Natural killer cell treated with Interleukin-12 subunit alpha and Interleukin-12 subunit beta and Interleukin-15 and Interleukin-18, amount 100 ng/mL, for 72 hours (primary cell): ENCODE measurements around the gene GRIA1. TPM values are rescaled to one million over a fixed set of nuclear protein-coding genes. Genes with fewer than 3 reads are reported as not detected.

Experiments used
- ATAC-seq, 2 donors: fragments of 150-1000 bp; cut with Tn5 transposase in 1 of 2; sonication (Bioruptor Pico), chemical (Tn5 transposase) in 1 of 2; 2 replicates each; pipeline ENCODE4 v1.10.0; 2021
- DNase-seq: peaks from one replicate; pipeline ENCODE4 v3.0.0; 2022; ENCODE audit warnings: low spot score
- H3K27ac Mint-ChIP-seq, 2 donors: 1 replicate in 1 of 2; 2 replicates in 1 of 2; pipeline ENCODE4 v1.8.0; 2022; ENCODE audit warnings: mixed read lengths in 2 of 2, mild to moderate bottlenecking in 1 of 2, moderate library complexity in 1 of 2
- H3K27me3 Mint-ChIP-seq, 2 donors: 1 replicate in 1 of 2; 2 replicates in 1 of 2; pipeline ENCODE4 v1.8.0; 2022; ENCODE audit warnings: mixed read lengths in 2 of 2
- H3K36me3 Mint-ChIP-seq: one replicate; pipeline ENCODE4 v1.8.0; 2022; ENCODE audit warnings: mixed read lengths
- H3K4me1 Mint-ChIP-seq, 2 donors: 1 replicate in 1 of 2; 2 replicates in 1 of 2; pipeline ENCODE4 v1.8.0; 2022; ENCODE audit warnings: low read depth in 2 of 2, mixed read lengths in 2 of 2, mild to moderate bottlenecking in 1 of 2
- H3K4me3 Mint-ChIP-seq: one replicate; pipeline ENCODE4 v1.8.0; 2022; ENCODE audit warnings: mixed read lengths
- H3K9me3 Mint-ChIP-seq: 2 replicates; pipeline ENCODE4 v1.8.0; 2022; ENCODE audit warnings: mixed read lengths
- total RNA-seq, 2 donors: library from RNA; stranded (reverse); gene quantifications; one replicate each; pipeline ENCODE4 v1.2.3, GENCODE V29; 2022

Gene GRIA1
- total RNA-seq, 2 donors from 2014 or later, result not detected

GRCh38 chr5:153573326-153574033 lies 83.0 kb downstream of the GRIA1 start:
- Mint-ChIP-seq H3K4me1 (no peaks in the 10 kb centered on the region), H3K27me3 (peaks cover 0 to 8% of the 10 kb centered on the region in 2 donors), H3K9me3 (peaks cover 7% of the 10 kb centered on the region), H3K27ac (no peak overlapping the region), H3K36me3 (no peaks in the 10 kb centered on the region), H3K4me3 (no peak overlapping the region)
- ATAC-seq (no peak), DNase-seq (no peak)

GRCh38 chr5:153584126-153584959 lies 93.9 kb downstream of the GRIA1 start:
- Mint-ChIP-seq H3K4me3 (no peak overlapping the region), H3K27me3 (peaks cover 0 to 6% of the 10 kb centered on the region in 2 donors)

GRCh38 chr5:153584960-153585359 lies 94.5 kb downstream of the GRIA1 start:
- ATAC-seq (no peak), DNase-seq (no peak)
- no peaks in the 10 kb centered on the region for H3K36me3 Mint-ChIP-seq
- peaks cover 0 to 6% of the 10 kb centered on the region in 2 donors for H3K27me3 Mint-ChIP-seq
- no peaks in the 10 kb centered on the region for H3K4me1 Mint-ChIP-seq
- H3K9me3 Mint-ChIP-seq, result no peaks in the 10 kb centered on the region
- no peak overlapping the region for H3K27ac Mint-ChIP-seq
- H3K4me3 Mint-ChIP-seq, result no peak overlapping the region

More at GRCh38 chr5:153584126-153584959, 93.9 kb downstream of the GRIA1 start:
- Mint-ChIP-seq H3K4me1 (no peaks in the 10 kb centered on the region), H3K27ac (no peak overlapping the region), H3K9me3 (no peaks in the 10 kb centered on the region), H3K36me3 (no peaks in the 10 kb centered on the region)
- no peak for ATAC-seq
- DNase-seq, result no peak

- Mint-ChIP-seq H3K27ac (no peak overlapping the region), H3K27me3 (peaks cover 0 to 6% of the 10 kb centered on the region in 2 donors)
Observed at GRCh38 chr5:153585622-153586277, 95.3 kb downstream of the GRIA1 start.

GRCh38 chr5:153592081-153592480 lies 101.6 kb downstream of the GRIA1 start:
- ATAC-seq, result no peak
- no peak overlapping the region for H3K27ac Mint-ChIP-seq
- no peak for DNase-seq
- H3K9me3 Mint-ChIP-seq, result no peaks in the 10 kb centered on the region
- H3K27me3 Mint-ChIP-seq, result peaks cover 0 to 13% of the 10 kb centered on the region in 2 donors
- no peak overlapping the region for H3K4me3 Mint-ChIP-seq
- H3K36me3 Mint-ChIP-seq, result no peaks in the 10 kb centered on the region
- no peaks in the 10 kb centered on the region for H3K4me1 Mint-ChIP-seq

More at GRCh38 chr5:153585622-153586277, 95.3 kb downstream of the GRIA1 start:
- DNase-seq (no peak), ATAC-seq (no peak)
- H3K36me3 Mint-ChIP-seq, result no peaks in the 10 kb centered on the region
- no peak overlapping the region for H3K4me3 Mint-ChIP-seq
- no peaks in the 10 kb centered on the region for H3K4me1 Mint-ChIP-seq
- no peaks in the 10 kb centered on the region for H3K9me3 Mint-ChIP-seq

GRCh38 chr5:153594785-153595184 lies 104.3 kb downstream of the GRIA1 start:
- DNase-seq (no peak), ATAC-seq (no peak)
- H3K27ac Mint-ChIP-seq, result no peak overlapping the region
- H3K36me3 Mint-ChIP-seq, result no peaks in the 10 kb centered on the region
- no peaks in the 10 kb centered on the region for H3K4me1 Mint-ChIP-seq
- no peaks in the 10 kb centered on the region for H3K9me3 Mint-ChIP-seq
- no peak overlapping the region for H3K4me3 Mint-ChIP-seq
- H3K27me3 Mint-ChIP-seq, result peaks cover 0 to 13% of the 10 kb centered on the region in 2 donors

GRCh38 chr5:153598099-153598498 lies 107.6 kb downstream of the GRIA1 start:
- no peaks in the 10 kb centered on the region for H3K4me1 Mint-ChIP-seq
- DNase-seq (no peak), ATAC-seq (no peak)
- no peaks in the 10 kb centered on the region for H3K36me3 Mint-ChIP-seq
- no peak overlapping the region for H3K4me3 Mint-ChIP-seq
- no peaks in the 10 kb centered on the region for H3K9me3 Mint-ChIP-seq
- no peak overlapping the region for H3K27ac Mint-ChIP-seq
- H3K27me3 Mint-ChIP-seq, result peaks cover 0 to 13% of the 10 kb centered on the region in 2 donors

- Mint-ChIP-seq H3K9me3 (no peaks in the 10 kb centered on the region), H3K36me3 (no peaks in the 10 kb centered on the region)
- no peak for ATAC-seq
Observed at GRCh38 chr5:153601377-153601776, 110.9 kb downstream of the GRIA1 start.

GRCh38 chr5:153605386-153605785 lies 114.9 kb downstream of the GRIA1 start:
- H3K27ac Mint-ChIP-seq, result no peak overlapping the region
- no peak overlapping the region for H3K4me3 Mint-ChIP-seq
- ATAC-seq (no peak), DNase-seq (no peak)
- H3K9me3 Mint-ChIP-seq, result no peaks in the 10 kb centered on the region
- H3K27me3 Mint-ChIP-seq, result peaks cover 2 to 9% of the 10 kb centered on the region in 2 donors
- H3K36me3 Mint-ChIP-seq, result no peaks in the 10 kb centered on the region
- H3K4me1 Mint-ChIP-seq, result no peaks in the 10 kb centered on the region

More at GRCh38 chr5:153601377-153601776, 110.9 kb downstream of the GRIA1 start:
- Mint-ChIP-seq H3K4me3 (no peak overlapping the region), H3K27me3 (no peaks in the 10 kb centered on the region), H3K4me1 (no peaks in the 10 kb centered on the region), H3K27ac (no peak overlapping the region)
- DNase-seq, result no peak

- DNase-seq, result no peak
- Mint-ChIP-seq H3K4me1 (no peaks in the 10 kb centered on the region), H3K4me3 (no peak overlapping the region), H3K36me3 (no peaks in the 10 kb centered on the region), H3K9me3 (peaks cover 3% of the 10 kb centered on the region), H3K27me3 (peaks cover 5 to 24% of the 10 kb centered on the region in 2 donors), H3K27ac (no peak overlapping the region)
- ATAC-seq, result no peak
Observed at GRCh38 chr5:153610009-153610408, 119.5 kb downstream of the GRIA1 start.

GRCh38 chr5:153610811-153611210 lies 120.3 kb downstream of the GRIA1 start:
- Mint-ChIP-seq H3K4me3 (no peak overlapping the region), H3K27me3 (peaks cover 5 to 24% of the 10 kb centered on the region in 2 donors), H3K36me3 (no peaks in the 10 kb centered on the region), H3K9me3 (peaks cover 3% of the 10 kb centered on the region), H3K4me1 (no peaks in the 10 kb centered on the region), H3K27ac (no peak overlapping the region)
- ATAC-seq, result no peak
- DNase-seq, result no peak

- Mint-ChIP-seq H3K4me1 (no peaks in the 10 kb centered on the region), H3K27me3 (peaks cover 5 to 22% of the 10 kb centered on the region in 2 donors), H3K4me3 (no peak overlapping the region), H3K36me3 (no peaks in the 10 kb centered on the region), H3K27ac (no peak overlapping the region), H3K9me3 (peaks cover 3% of the 10 kb centered on the region)
- no peak for DNase-seq
- no peak for ATAC-seq
Observed at GRCh38 chr5:153613144-153613543, 122.7 kb downstream of the GRIA1 start.

- H3K27ac Mint-ChIP-seq, result no peak overlapping the region
- no peak for DNase-seq
- H3K4me3 Mint-ChIP-seq, result no peak overlapping the region
- peaks cover 3% of the 10 kb centered on the region for H3K9me3 Mint-ChIP-seq
- peaks cover 3 to 21% of the 10 kb centered on the region in 2 donors for H3K27me3 Mint-ChIP-seq
- no peaks in the 10 kb centered on the region for H3K36me3 Mint-ChIP-seq
- H3K4me1 Mint-ChIP-seq, result no peaks in the 10 kb centered on the region
- ATAC-seq, result no peak
Observed at GRCh38 chr5:153613672-153614071, 123.2 kb downstream of the GRIA1 start.

GRCh38 chr5:153617190-153617589 lies 126.7 kb downstream of the GRIA1 start:
- no peak overlapping the region for H3K4me3 Mint-ChIP-seq
- no peak for DNase-seq
- H3K27ac Mint-ChIP-seq, result no peak overlapping the region
- peaks cover 3% of the 10 kb centered on the region for H3K9me3 Mint-ChIP-seq
- no peaks in the 10 kb centered on the region for H3K4me1 Mint-ChIP-seq
- ATAC-seq, result no peak
- H3K36me3 Mint-ChIP-seq, result no peaks in the 10 kb centered on the region
- H3K27me3 Mint-ChIP-seq, result peaks cover 7 to 31% of the 10 kb centered on the region in 2 donors
